Skin epidermis (tissue), 12 donors: Measurements from ENCODE around the gene USP12.
A peak's percentile ranks its signal among the peaks of the same experiment; 100 is the strongest.

Experiments
- H3K27ac ChIP-seq, 21 experiments: fragments of 200-600 bp; sonication (generic) in 11 of 21; one replicate each; pipeline ENCODE4 v1.5.0; 2020; ENCODE audit warnings: mild to moderate bottlenecking in 3 of 21, inconsistent platforms in 2 of 21, moderate library complexity in 2 of 21
- H3K4me3 ChIP-seq, 7 experiments: fragments of 200-600 bp; sonication (generic) in 2 of 7; one replicate each; pipeline ENCODE4 v1.5.0; 2020; ENCODE audit warnings: inconsistent platforms in 2 of 7, mild to moderate bottlenecking in 2 of 7, moderate library complexity in 1 of 7

The USP12 gene

DNA sequence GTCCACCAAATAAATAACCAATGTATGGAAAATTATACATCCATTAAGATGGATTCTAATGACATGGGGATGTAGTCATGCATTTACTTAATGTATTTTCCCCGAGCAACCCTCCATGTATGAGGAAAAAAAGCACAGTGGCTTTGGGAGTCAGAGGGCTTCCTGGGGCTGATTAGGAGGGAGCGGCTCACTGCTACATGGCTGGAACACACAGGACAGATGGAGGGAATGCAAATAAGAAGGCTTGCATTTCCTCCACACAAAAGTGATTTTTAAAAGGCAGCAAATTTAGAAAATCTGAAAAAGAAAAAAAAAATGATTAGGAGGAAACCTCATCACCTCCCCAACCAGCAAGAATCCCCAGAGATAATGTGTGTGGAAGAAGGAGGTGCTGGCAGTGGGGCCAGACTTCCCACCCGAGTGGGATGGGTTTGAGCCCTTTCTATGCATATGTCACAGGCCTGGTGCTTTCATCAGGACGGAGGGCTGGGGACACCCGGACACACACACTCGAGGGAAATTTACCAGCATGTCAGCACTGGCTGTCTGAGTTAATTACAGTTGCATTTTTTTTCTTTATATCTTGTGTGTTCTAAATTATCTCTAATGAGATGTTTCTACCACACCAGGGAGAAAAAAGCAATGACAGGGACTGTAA lies 118.9 kb downstream of the USP12 start:
- Histone ChIP-seq H3K27ac (no peak overlapping the region), H3K4me3 (no peak overlapping the region)

DNA sequence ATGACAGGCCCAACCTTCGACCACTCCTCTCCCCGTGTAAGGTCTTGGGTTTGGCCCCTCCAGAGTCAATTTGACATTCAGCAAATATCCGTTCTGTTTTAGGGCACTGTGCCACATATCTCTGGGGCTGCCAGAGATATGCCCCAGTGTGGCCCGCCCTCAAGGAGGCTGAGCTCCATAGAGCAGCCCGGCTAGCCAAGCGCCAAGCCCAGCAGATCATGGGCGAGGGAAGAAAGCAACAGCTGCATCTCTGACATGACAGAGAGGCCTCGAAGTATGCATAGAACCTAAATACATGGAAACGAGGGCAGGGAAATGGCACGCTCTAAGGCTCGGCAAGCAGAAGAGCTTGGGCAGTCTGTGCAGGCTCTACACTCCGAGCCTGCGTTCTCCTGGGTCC lies 124.5 kb downstream of the USP12 start:
- H3K27ac ChIP-seq = no peak overlapping the region
- no peak overlapping the region for H3K4me3 ChIP-seq

DNA sequence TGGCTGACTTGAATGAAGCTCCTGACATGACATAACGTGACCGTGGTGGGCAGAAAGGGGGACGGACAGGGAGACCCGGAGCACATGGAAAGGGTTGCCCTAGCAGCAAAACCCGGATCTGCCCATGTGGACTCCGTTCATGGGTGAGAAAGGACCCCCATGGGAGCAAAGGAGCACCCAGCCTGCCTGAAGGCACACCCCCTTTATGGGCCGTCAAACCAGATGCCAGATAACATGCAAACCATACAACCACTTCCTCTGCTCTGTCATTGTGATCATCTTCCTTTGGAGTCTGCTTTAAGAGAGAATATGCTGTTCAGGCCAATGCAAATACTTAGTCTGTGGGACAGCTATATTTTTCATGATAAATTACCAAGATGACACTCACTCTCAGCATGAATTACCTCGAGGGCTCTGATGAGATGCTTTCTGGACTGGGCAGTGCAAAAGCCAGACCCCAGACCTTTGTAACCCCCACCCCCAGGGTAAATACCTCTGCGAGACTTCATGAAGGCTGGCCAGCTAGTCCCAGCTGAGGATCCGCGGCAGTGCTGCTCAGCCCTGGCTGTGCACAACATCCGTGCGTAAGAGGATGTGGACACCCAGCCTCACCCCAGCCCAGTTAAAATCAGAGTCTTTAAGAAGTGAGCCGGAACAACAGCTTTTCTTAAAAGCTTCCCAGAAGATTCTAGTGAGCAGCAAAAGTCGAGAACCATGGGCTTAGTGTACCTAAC lies 126.6 kb downstream of the USP12 start:
- Histone ChIP-seq H3K4me3 (no peak overlapping the region), H3K27ac (peak overlapping the region in 1 of 21 experiments; percentile 40)

DNA sequence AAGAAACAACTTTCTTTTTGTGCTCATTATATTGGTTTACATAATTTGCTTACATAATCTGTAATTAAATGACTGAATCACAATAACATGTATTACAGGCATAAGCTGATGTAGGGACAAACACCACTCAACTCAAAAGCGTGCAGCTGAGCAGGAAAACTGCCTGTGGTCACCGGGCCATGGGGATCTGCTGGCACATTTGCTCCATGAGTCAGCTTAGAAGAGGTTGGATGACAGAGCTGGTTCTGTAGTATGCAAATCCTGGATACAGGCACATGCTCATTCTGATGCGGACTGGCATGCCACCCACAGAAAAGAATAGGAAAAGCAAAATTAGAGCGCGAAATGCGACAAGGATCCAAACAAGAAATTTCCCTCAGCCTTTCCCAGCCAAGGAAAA lies 128.6 kb downstream of the USP12 start:
- Histone ChIP-seq H3K4me3 (no peak overlapping the region), H3K27ac (peak overlapping the region in 3 of 21 experiments; percentile 9 to 28 (median 20))

DNA sequence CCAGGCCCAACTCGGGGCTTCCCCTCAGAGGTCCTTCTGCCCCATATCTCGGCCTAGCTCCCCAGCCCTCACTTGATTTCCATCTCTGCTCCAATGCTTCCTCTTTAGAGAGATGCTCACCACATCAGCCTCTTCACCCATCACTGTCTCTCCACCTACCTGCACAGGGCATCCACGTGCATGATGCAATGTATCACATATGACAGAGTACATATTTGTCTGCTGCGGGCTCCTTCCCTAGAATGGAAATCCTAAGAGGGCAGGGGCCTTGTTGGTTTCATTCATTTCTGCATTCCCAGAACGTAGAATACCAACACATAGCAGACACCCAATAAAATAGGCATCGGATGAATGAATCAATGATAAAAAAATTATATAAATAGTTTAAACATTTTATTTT lies 130.3 kb downstream of the USP12 start:
- no peak overlapping the region for H3K27ac ChIP-seq

DNA sequence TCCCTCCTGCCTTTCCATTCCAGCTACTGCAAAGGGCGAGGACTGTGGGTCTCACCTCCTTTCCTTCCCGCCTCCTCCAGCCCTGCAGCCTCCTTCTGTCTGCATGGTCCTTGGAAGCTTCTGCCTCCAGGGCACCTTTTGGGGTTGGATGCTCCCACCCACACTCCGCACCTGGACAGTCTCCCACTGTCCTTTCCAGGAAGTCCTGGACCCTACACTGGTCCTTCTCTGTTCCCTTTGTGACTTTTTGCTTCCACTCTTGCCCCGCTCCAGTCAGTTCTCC lies 130.8 kb downstream of the USP12 start:
- no peak overlapping the region for H3K27ac ChIP-seq
- H3K4me3 ChIP-seq = no peak overlapping the region

More for the DNA sequence above, 130.3 kb downstream of the USP12 start:
- no peak overlapping the region for H3K4me3 ChIP-seq

DNA sequence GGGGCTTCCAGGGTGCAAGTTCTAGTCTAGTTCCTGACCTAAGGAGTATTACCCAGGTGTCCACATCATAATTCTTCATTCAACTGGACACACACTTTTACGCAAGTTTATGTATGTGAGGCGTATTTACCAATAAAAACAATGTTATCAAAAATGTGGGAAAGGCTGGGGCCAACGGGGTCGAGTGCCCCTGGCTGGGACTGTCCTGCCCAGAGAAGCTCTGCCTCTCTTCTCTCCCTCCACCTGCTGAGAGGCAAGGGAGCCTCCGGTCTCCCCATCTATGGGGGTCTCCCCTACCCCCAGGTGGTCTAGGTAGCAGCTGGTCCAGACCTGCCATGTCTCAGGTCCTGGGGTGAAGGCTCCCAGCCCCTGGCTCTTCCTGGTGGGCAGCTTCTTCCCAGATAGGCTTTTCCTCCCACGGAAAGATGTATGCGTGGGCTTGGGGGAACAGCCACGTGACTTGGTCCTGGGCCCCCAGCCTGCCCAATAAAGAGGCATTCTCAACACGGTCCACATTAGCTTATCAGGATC lies 132.4 kb downstream of the USP12 start:
- Histone ChIP-seq H3K4me3 (no peak overlapping the region), H3K27ac (no peak overlapping the region)

DNA sequence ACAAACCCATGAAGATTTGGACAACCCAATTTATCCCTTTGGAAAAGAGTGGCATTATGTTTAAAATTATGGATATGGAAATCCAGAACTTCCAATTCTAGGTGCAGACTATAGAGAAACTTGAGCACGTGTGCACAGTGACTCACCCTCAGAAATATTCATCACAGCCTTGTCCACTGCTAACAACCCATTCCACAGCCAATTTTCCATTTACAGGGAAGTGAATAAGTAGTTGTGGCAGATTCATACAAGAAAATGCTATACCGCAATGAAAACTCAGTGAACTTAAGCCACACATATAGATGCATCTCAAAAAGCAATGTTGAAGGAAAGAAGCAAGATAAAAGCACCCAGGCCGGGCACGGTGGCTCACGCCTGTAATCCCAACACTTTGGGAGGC lies 133.3 kb downstream of the USP12 start:
- no peak overlapping the region for H3K27ac ChIP-seq
- H3K4me3 ChIP-seq = no peak overlapping the region

DNA sequence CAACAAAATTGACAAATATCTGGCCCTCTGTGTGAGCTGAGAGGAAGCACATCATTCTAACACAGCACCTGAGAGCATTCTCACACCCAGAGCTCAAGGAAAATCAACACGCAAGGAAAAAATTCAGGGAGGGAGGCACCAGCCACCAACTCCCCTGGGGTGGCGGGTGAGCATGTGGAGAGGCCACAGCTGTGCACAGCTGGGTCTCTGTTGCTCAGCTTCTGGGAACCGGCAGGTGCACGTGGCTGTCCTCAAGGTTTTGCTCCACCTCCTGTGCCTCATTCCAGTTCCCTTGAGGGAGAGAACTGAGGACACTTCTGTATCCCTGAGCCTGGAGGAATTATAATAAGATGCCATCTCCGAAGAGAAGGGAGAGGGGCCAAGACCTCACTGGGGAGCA lies 134.0 kb downstream of the USP12 start:
- H3K27ac ChIP-seq = no peak overlapping the region
- H3K4me3 ChIP-seq = no peak overlapping the region

DNA sequence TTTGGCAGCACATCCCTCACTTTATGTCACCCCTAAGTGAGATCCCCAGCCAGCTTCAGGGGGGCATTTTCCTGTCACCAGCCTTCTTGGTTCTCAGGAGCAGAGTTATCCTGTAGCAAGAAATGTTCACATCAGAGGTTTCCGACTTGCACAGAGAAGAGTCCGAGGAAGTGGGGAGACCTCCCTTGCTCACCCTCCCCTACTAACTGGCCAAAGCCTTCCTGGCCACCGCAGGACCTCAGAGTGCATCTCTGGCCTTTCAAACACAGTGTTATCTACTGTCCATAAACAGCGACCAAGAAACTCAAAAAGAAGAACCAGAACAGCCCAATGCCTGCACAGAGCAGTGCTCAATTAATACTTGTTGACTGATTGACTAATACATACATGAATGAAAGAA lies 134.4 kb downstream of the USP12 start:
- no peak overlapping the region for H3K27ac ChIP-seq

DNA sequence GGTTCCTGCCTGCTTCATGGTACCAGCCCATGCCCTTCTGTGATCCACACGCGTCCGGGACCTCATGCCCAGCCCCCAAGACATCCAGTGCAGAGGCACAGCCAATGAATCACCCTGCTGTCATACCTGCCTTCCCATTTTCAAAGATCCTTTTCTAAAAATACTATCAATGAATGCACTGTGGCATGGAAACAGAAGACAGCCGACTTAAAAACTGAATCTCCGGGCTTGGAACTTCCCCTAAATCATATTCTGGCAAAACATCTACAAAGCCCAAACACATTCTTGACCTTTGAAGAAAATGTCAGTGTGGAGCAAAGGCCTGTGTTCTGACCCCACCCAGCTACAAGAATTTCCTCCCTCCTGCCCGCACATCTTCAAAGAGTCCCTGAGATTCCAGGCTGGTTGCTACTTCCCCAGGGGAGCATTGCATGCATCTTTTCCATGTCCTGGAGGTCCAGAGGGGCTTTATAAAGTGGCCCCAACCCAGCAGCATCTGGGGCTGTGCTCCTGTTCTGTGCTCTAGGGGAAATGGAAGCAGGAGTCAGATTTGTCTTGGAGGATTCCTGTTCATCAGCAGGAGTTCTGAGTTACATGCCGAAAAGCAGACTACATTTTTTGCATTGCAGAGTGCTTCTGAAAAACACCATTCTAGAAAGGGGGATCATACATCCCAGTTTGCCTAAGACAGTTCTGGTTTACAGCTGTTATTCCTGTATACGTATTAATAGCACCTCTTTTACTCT lies 135.2 kb downstream of the USP12 start:
- Histone ChIP-seq H3K27ac (peak overlapping the region in 1 of 21 experiments; percentile 10), H3K4me3 (no peak overlapping the region)

More for the DNA sequence above, 134.4 kb downstream of the USP12 start:
- no peak overlapping the region for H3K4me3 ChIP-seq

DNA sequence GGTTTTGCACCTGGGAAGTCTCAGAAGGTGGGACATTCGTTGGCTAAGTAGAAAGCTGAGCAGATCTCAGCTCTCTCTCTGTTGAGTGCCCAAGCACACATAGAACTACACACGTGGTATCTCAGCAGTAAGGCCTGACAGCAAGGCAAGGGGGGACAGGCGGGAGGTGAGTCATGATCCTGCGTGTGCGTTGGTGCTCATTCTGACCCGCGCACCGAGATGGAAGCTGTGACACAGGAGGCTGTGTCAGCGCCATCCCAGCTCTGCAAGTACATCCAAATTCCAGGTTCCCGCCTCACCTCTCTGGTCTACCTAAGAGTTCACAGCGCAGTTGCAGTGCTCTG lies 135.7 kb downstream of the USP12 start:
- Histone ChIP-seq H3K4me3 (no peak overlapping the region), H3K27ac (peak overlapping the region in 1 of 21 experiments; percentile 10)

DNA sequence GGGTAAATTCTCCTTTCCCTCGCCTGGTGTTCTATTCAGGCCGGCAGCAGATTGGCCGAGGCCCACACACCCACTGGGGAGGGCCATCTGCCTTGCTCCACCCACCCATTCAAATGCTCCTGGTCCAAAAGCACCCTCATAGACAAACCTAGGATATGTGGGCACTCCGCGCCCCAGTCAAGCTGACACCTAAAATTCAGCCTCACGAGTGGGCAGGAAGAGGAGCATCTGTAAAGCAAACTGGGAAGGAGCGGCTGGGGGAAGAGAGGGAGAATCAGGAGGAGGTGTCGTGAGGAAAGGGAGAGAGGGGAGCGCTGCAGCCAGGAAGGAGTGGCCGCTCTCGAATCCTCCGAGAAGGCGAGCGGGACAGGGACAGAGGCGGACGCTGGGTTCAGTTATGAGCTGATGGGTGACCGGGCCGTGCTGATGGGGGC lies 136.9 kb downstream of the USP12 start:
- Histone ChIP-seq H3K4me3 (no peak overlapping the region), H3K27ac (no peak overlapping the region)

DNA sequence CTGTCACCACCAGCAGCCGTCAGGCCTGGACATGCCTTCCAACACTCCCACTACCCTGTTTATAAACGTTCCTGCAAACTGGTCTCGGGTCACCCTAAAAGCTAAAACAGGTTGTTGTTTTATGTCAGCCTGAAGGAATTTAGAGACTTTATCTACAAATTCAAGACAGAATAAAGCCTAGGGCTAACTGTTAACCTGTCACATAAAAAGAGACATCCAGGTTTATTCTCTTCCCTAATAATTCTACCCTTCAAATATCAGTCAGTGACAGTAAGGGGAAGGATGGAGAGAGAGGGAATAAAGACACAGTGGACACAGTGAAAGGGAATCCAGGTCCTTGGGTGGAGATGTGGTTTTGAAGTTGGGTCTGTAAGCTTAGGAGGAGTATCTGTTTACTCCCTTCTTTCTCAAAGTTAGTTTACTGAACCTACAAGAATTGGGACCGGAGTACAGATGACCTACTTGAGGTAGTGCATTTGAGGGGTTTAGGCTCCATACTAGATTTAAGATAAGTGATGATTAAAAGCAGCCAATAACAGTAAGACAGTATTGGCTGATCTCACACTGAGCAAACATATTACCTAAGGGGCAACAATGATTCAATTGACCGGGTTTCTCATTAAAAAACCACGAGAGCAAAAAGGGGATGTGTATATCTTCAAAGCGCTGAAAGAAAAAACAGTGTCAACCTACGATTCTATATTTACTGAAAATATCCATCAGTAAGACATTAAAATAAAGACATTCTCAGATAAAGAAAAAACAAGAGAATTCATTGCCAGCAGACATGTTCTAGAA lies 142.7 kb downstream of the USP12 start:
- H3K27ac ChIP-seq = no peak overlapping the region

DNA sequence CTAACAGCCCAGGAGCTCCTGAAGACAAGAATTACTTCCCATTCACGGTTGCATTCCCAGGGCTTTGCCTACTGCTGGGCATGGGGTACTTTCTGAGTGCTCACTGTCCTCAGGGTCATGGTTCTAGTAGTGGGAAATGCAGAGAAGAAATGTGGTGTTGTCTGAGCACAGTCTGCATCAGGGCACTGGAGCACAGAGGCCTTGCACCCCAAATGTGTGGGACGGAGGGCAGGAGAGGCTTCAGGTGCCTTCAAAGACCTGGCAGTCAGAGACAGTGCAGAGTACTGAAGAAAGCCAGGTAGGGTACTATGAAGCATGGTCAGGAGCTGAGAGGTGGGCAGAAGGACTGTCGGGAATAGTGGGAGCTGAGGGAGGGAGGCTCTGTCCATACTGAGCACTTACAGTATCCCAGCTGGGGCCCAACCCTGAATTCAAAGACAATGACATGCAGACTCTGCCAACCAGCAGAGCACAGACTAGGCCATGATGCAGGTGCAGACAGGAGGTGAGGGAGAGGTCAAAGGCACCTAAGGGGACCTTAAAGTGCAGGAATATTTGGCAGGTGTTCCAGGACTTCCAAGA lies 144.4 kb downstream of the USP12 start:
- no peak overlapping the region for H3K4me3 ChIP-seq
- no peak overlapping the region for H3K27ac ChIP-seq

More for the DNA sequence above, 142.7 kb downstream of the USP12 start:
- no peak overlapping the region for H3K4me3 ChIP-seq

DNA sequence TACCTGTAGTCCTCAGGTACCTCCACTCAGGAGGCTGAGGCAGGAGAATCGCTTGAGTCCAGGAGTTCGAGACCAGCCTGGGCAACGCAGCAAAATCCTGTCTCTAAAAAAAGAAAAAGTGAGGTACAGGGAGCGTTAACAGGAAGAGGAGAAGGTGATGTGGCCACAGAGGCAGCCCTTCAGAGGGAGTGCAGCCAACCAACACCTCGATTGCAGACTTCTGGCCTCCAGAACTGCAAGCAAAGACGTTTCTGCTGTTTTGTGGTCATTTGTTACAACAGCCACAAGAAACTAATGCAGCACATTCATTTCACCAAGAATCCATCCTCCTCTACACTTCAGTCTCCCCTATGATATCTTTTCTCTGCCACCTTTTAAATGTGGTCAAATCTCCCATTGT lies 145.2 kb downstream of the USP12 start:
- Histone ChIP-seq H3K4me3 (no peak overlapping the region), H3K27ac (no peak overlapping the region)

DNA sequence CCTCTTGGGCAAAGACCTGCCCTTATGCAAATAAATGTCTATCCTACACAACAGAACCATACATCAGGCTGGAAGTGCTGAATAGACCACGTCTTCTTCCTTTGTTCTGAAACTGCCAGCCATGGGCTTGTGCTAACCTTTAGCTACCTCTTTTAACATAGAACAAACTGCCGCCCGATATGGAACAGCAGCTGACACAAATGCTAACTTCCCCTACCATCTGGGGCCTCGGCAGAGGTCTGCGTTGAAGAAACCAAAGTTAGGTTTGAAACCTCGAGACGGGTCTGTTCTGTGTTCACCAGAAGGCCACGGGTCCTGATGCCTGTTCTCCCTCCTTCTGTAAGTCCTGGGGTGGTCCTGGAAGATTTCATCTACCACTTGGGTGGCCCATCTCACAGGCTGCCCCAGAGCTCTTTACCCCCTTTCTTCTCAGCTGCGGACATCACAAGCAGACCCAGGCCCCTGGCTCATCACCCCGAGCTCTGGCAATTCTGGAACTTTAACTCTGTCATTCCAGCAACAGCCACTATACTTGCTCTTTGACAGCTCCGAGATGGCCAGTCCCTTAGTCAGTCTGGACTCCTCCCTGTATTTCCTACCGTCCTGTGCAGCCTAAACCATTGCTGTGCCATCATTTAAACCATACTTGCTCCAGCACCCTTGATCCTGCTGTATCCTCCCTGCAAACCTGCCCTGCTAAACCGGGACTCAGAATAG lies 146.7 kb downstream of the USP12 start:
- no peak overlapping the region for H3K27ac ChIP-seq
- H3K4me3 ChIP-seq = no peak overlapping the region

DNA sequence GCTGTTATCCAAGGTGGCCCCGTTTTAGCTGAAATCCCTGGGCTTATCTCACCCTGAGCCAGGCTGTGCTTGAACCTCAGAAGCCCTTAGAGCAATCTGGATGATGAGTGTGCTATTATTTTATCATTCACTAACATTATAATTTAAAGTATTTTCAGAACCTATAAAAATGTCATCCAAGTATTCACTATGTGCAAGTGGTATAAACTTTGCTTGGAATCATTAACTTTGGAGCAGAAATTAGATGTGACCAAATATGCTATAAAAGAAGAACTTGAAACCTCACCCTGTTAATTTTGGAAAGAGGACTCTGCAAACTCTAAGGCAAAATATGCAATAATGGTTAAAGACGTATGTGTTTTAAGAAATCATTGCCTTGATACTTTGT lies 147.5 kb downstream of the USP12 start:
- H3K27ac ChIP-seq = no peak overlapping the region
- no peak overlapping the region for H3K4me3 ChIP-seq
